GM23248 (cell line): Measurements from ENCODE around the gene ST6GAL2.

Experiments
- EZH2 ChIP-seq: fragments of 200-600 bp; sonication (generic); IDR thresholded peaks from 2 replicates; pipeline ENCODE4 v1.6.1; 2018; ENCODE audit warnings: antibody characterized with exemption, mild to moderate bottlenecking; ENCODE audit not compliant: insufficient read depth, poor library complexity, severe bottlenecking
- EZH2phosphoT487 ChIP-seq: fragments of 200-600 bp; sonication (generic); IDR thresholded peaks from 2 replicates; pipeline ENCODE4 v1.6.1; 2018; ENCODE audit warnings: antibody characterized with exemption, moderate library complexity, mild to moderate bottlenecking, low read depth; ENCODE audit not compliant: insufficient read depth

- TF ChIP-seq EZH2 (no peak), EZH2phosphoT487 (no peak)
Measured at GRCh38 chr2:106899786-106900530, 14.0 kb upstream of the ST6GAL2 start.
